Measurements from ENCODE around the gene BABAM2. TPM values are rescaled to one million over a fixed set of nuclear protein-coding genes. Genes with fewer than 3 reads are reported as not detected.
"Not testable (repeated sequence)": the region's sequence is repeated elsewhere in the genome, so short reads cannot be mapped to it uniquely, and the experiment has no call there.

BABAM2 gene
- total RNA-seq, 1 donor from 2014 or later, result 34.6 TPM

- H3K79me2 ChIP-seq (ENCODE audit: low read depth), result no peaks in the 10 kb centered on the region
- no peaks in the 10 kb centered on the region for H3K9me3 Mint-ChIP-seq
- no peaks in the 10 kb centered on the region for H3K36me3 ChIP-seq
- H4K20me1 ChIP-seq (ENCODE audit: low read depth), result no peaks in the 10 kb centered on the region
- no peak overlapping the region for H3K4me3 ChIP-seq
- H3K36me3 Mint-ChIP-seq, result peaks cover 3% of the 10 kb centered on the region
- no peak overlapping the region for H3K4me2 ChIP-seq
- TF ChIP-seq EZH2 (IDR thresholded peaks at IDR 0.05), result no peak
- no peak for TF ChIP-seq EZH2phosphoT487 (IDR thresholded peaks at IDR 0.05)
- no peak for TF ChIP-seq CTCF (IDR thresholded peaks at IDR 0.05)
- H3K27me3 ChIP-seq, result no peaks in the 10 kb centered on the region
- no peak overlapping the region for H3K4me3 Mint-ChIP-seq
- no peaks in the 10 kb centered on the region for H3K27me3 Mint-ChIP-seq (ENCODE audit: insufficient read depth, low read depth)
- DNase-seq (ENCODE audit: low spot score), result no peak
- no peak overlapping the region for H2AFZ ChIP-seq (replicated peaks)
- H3K4me1 ChIP-seq, result no peaks in the 10 kb centered on the region
- no peaks in the 10 kb centered on the region for H3K4me1 Mint-ChIP-seq
- H3K9me3 ChIP-seq (ENCODE audit: low read depth), result no peaks in the 10 kb centered on the region
- H3F3A ChIP-seq (ENCODE audit: low read depth), result no peaks in the 10 kb centered on the region
- no peak overlapping the region for H3K27ac Mint-ChIP-seq
- H3K9ac ChIP-seq, result no peak overlapping the region
- H3K27ac ChIP-seq, result no peak overlapping the region
These were observed 87.3 kb downstream of the BABAM2 start for GRCh38 chr2:27977731-27978312.

DNA sequence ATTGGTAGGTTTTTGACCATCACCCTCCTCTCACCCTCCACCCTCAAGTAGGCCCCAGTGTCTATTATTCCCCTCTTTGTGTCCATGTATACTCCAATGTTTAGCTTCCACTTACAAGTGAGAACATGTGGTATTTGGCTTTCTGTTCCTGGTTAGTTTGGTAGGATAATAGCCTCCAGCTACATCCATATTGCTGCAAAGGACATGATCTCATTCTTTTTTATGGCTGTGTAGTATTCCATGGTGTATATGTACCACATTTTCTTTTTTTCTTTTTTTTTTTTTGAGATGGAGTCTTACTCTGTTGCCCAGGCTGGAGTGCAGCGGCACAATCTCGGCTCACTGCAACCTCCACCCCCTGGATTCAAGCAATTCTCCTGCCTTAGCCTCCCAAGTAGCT lies 88.2 kb downstream of the BABAM2 start:
- H3K36me3 Mint-ChIP-seq; H3K36me3 ChIP-seq; H3F3A ChIP-seq (ENCODE audit: low read depth); H3K27ac ChIP-seq; H3K9me3 Mint-ChIP-seq; H3K27ac Mint-ChIP-seq; H3K9me3 ChIP-seq (ENCODE audit: low read depth); H3K4me3 Mint-ChIP-seq; H3K4me1 ChIP-seq; DNase-seq (ENCODE audit: low spot score); H3K4me3 ChIP-seq; H3K27me3 Mint-ChIP-seq (ENCODE audit: insufficient read depth, low read depth); H3K4me1 Mint-ChIP-seq; H4K20me1 ChIP-seq (ENCODE audit: low read depth); H3K4me2 ChIP-seq; H2AFZ ChIP-seq (replicated peaks); H3K27me3 ChIP-seq; H3K9ac ChIP-seq; H3K79me2 ChIP-seq (ENCODE audit: low read depth): not testable (repeated sequence)

- Histone ChIP-seq H3F3A (ENCODE audit: low read depth) (no peaks in the 10 kb centered on the region), H3K4me2 (no peak overlapping the region), H2AFZ (replicated peaks) (no peak overlapping the region), H3K27ac (no peak overlapping the region), H4K20me1 (ENCODE audit: low read depth) (no peaks in the 10 kb centered on the region), H3K9ac (no peak overlapping the region), H3K36me3 (no peaks in the 10 kb centered on the region), H3K79me2 (ENCODE audit: low read depth) (no peaks in the 10 kb centered on the region), H3K27me3 (no peaks in the 10 kb centered on the region), H3K9me3 (ENCODE audit: low read depth) (no peaks in the 10 kb centered on the region), H3K4me1 (no peaks in the 10 kb centered on the region), H3K4me3 (no peak overlapping the region)
- no peaks in the 10 kb centered on the region for H3K4me1 Mint-ChIP-seq
- peaks cover 4% of the 10 kb centered on the region for H3K9me3 Mint-ChIP-seq
- H3K36me3 Mint-ChIP-seq, result peaks cover 3% of the 10 kb centered on the region
- H3K27me3 Mint-ChIP-seq (ENCODE audit: insufficient read depth, low read depth), result no peaks in the 10 kb centered on the region
- TF ChIP-seq EZH2 (IDR thresholded peaks at IDR 0.05) (no peak), CTCF (IDR thresholded peaks at IDR 0.05) (no peak), EZH2phosphoT487 (IDR thresholded peaks at IDR 0.05) (no peak)
- DNase-seq (ENCODE audit: low spot score), result no peak
- no peak overlapping the region for H3K27ac Mint-ChIP-seq
- H3K4me3 Mint-ChIP-seq, result no peak overlapping the region
These were observed 89.7 kb downstream of the BABAM2 start for GRCh38 chr2:27980242-27980641.

DNA sequence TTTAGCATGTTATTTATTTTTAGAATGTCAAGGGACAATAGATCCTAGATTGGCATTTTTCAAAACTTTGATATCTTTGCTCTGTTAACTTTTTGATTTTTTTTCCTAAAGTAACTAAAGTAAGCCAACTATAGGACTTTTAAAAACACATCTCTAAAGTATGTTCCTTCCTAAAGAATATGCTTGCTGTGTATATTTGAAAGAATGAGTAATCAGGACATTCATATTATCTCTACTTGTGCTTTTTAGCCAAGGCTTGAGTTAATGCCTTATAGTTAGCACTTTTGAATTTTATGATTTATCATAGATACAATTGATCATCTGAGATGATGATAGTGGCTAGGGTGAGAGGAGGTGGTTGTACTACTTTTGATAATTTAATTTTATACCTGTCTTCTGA lies 93.6 kb downstream of the BABAM2 start:
- no peak overlapping the region for H3K27ac Mint-ChIP-seq
- peaks cover 3% of the 10 kb centered on the region for H3K36me3 Mint-ChIP-seq
- H3K9ac ChIP-seq, result no peak overlapping the region
- no peaks in the 10 kb centered on the region for H3F3A ChIP-seq (ENCODE audit: low read depth)
- no peak overlapping the region for H3K4me2 ChIP-seq
- no peak overlapping the region for H3K4me3 ChIP-seq
- peaks cover 3% of the 10 kb centered on the region for H4K20me1 ChIP-seq (ENCODE audit: low read depth)
- no peaks in the 10 kb centered on the region for H3K27me3 Mint-ChIP-seq (ENCODE audit: insufficient read depth, low read depth)
- H3K79me2 ChIP-seq (ENCODE audit: low read depth), result no peaks in the 10 kb centered on the region
- no peaks in the 10 kb centered on the region for H3K4me1 Mint-ChIP-seq
- peaks cover 4% of the 10 kb centered on the region for H3K9me3 Mint-ChIP-seq
- TF ChIP-seq EZH2phosphoT487 (IDR thresholded peaks at IDR 0.05) (no peak), EZH2 (IDR thresholded peaks at IDR 0.05) (no peak), CTCF (IDR thresholded peaks at IDR 0.05) (no peak)
- no peak overlapping the region for H2AFZ ChIP-seq (replicated peaks)
- no peaks in the 10 kb centered on the region for H3K4me1 ChIP-seq
- DNase-seq (ENCODE audit: low spot score), result no peak
- H3K36me3 ChIP-seq, result no peaks in the 10 kb centered on the region
- H3K9me3 ChIP-seq (ENCODE audit: low read depth), result no peaks in the 10 kb centered on the region
- no peak overlapping the region for H3K27ac ChIP-seq
- no peak overlapping the region for H3K4me3 Mint-ChIP-seq
- no peaks in the 10 kb centered on the region for H3K27me3 ChIP-seq

Measured in neural progenitor cell (in vitro differentiated cells).